ENCODE results near the gene CDH24. TPM values are rescaled to one million over a fixed set of nuclear protein-coding genes. Genes with fewer than 3 reads are reported as not detected.

Gene CDH24
- total RNA-seq, 4 donors from 2014 or later: 3.4 to 8.4 (median 5.7) TPM

GRCh38 chr14:23078692-23079116 lies 21.4 kb upstream of the CDH24 start:
- H3K27me3 ChIP-seq: no peaks in the 10 kb centered on the region
- no peak overlapping the region for H3K4me3 ChIP-seq
- H3K36me3 ChIP-seq: peaks cover 85% of the 10 kb centered on the region
- WGBS: 28% methylated on average over 2 of the region's 2 CpGs
- H3K27ac ChIP-seq: peak overlapping the region; percentile 76
- H3K4me1 ChIP-seq: peaks cover 27% of the 10 kb centered on the region
- H3K9me3 ChIP-seq: no peaks in the 10 kb centered on the region
- TF ChIP-seq EP300 (IDR thresholded peaks at IDR 0.05): no peak
- TF ChIP-seq CTCF (IDR thresholded peaks at IDR 0.05): no peak
- no peak for TF ChIP-seq POLR2AphosphoS5 (IDR thresholded peaks at IDR 0.05)
- TF ChIP-seq POLR2A (IDR thresholded peaks at IDR 0.05): no peak
- peak in 1 of 2 donors; percentile 89 for DNase-seq (ENCODE audit: low spot score in 2 of 2)

- no peak for DNase-seq (ENCODE audit: low spot score in 2 of 2)
- TF ChIP-seq POLR2AphosphoS5 (IDR thresholded peaks at IDR 0.05) (no peak), EP300 (IDR thresholded peaks at IDR 0.05) (no peak), CTCF (IDR thresholded peaks at IDR 0.05) (no peak), POLR2A (IDR thresholded peaks at IDR 0.05) (no peak)
- peak overlapping the region; percentile 72 for H3K27ac ChIP-seq
- H3K9me3 ChIP-seq: no peaks in the 10 kb centered on the region
- WGBS: 84% methylated on average over 5 of the region's 5 CpGs
- H3K27me3 ChIP-seq: no peaks in the 10 kb centered on the region
- H3K4me1 ChIP-seq: peaks cover 27% of the 10 kb centered on the region
- H3K36me3 ChIP-seq: peaks cover 85% of the 10 kb centered on the region
- no peak overlapping the region for H3K4me3 ChIP-seq
These were observed 20.6 kb upstream of the CDH24 start for GRCh38 chr14:23077962-23078361.

DNA sequence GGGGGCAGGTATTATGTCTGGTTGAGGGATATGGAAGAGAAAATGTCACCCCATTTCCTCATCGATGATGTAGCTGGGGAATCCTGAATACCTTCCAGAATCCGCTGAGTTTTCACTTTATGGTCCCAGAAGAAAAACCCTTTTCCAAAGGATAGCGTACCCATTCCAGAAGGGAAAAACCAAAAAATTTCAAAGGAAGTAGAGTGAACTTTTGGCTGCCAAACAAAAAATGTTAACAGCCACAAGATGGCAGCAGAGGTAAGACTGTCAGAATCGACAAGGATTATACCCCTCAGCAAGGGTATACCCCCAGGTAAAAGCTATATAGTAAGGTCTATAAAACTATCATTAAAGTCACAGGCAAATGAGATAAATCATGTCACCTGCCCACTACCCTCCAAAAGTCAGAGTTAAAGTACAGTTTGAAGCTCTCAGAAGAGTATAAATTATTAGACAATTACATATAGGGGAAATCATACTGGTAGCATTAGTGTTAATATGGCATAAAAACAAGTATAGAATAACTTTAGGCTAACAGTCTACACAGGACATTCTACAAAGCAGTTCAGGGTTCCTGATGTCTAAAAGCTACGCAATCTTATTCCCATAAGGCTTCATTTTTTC lies 19.6 kb upstream of the CDH24 start:
- WGBS: 59% methylated on average over 5 of the region's 5 CpGs
- no peaks in the 10 kb centered on the region for H3K9me3 ChIP-seq
- TF ChIP-seq CTCF (IDR thresholded peaks at IDR 0.05) (peak in 1 of 2 donors; percentile 55), POLR2A (IDR thresholded peaks at IDR 0.05) (no peak)
- peaks cover 87% of the 10 kb centered on the region for H3K36me3 ChIP-seq
- peaks cover 36% of the 10 kb centered on the region for H3K4me1 ChIP-seq
- DNase-seq (ENCODE audit: low spot score in 2 of 2): no peak
- no peak overlapping the region for H3K4me3 ChIP-seq
- H3K27me3 ChIP-seq: no peaks in the 10 kb centered on the region
- no peak overlapping the region for H3K27ac ChIP-seq

DNA sequence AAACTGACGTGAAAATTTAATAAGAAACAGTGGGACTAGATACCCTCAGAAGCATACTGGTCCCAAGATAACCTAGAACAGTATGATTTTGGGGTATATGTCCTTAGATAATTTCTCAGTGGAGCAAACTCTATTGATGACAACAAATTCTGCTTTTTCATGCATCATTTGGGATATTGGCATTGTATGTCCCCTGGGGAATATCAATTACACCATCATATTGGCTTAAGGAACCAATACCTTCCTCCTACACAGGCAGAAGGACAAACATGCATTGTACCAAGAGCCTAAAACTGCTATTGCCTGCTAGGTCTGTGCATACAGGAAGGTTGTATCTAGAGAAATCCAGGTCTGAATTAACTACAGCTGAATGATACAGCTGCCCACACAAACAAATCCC lies 17.6 kb upstream of the CDH24 start:
- H3K27me3 ChIP-seq: no peaks in the 10 kb centered on the region
- WGBS: 100% methylated on average over 1 of the region's 1 CpG
- no peak for TF ChIP-seq POLR2A (IDR thresholded peaks at IDR 0.05)
- TF ChIP-seq POLR2AphosphoS5 (IDR thresholded peaks at IDR 0.05): no peak
- TF ChIP-seq EP300 (IDR thresholded peaks at IDR 0.05): no peak
- TF ChIP-seq CTCF (IDR thresholded peaks at IDR 0.05): no peak
- H3K4me3 ChIP-seq: no peak overlapping the region
- peaks cover 52% of the 10 kb centered on the region for H3K4me1 ChIP-seq
- DNase-seq (ENCODE audit: low spot score in 2 of 2): no peak
- H3K36me3 ChIP-seq: peaks cover 67% of the 10 kb centered on the region
- H3K27ac ChIP-seq: no peak overlapping the region
- no peaks in the 10 kb centered on the region for H3K9me3 ChIP-seq

DNA sequence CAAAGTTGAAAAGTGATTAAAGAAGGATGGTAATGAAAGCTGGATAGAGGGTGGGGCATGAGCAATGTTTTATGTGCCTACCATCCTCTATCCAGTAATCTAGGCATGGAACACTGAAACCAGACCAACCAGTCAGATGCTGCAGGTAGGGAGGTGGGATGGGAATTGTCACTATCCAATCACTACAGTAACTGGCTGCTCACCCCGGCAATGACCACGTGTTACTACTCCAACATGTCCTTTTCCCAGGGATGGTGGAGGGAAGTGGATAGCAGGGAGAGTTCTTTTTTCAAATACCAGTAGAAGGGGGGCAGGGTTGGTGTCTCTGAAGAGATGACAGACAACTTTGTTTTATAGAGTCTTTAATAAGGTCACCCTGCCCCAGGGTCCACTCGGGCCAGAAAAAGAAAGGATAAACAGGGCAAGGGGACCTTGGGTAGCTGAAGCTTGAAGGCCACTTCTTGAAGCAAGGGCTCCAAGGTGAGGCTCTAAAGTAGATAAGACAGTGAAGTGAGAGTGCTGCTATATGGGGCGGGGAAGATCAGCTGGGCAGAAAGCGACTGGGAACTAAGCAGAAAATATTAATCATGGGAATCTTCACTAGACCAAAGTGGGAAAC lies 14.7 kb upstream of the CDH24 start:
- Histone ChIP-seq H3K4me3 (peak overlapping the region; percentile 72), H3K27me3 (no peaks in the 10 kb centered on the region), H3K36me3 (peaks cover 59% of the 10 kb centered on the region), H3K9me3 (no peaks in the 10 kb centered on the region), H3K27ac (peak overlapping the region; percentile 87), H3K4me1 (peaks cover 52% of the 10 kb centered on the region)
- WGBS: 46% methylated on average over 5 of the region's 5 CpGs
- TF ChIP-seq EP300 (IDR thresholded peaks at IDR 0.05) (no peak), CTCF (IDR thresholded peaks at IDR 0.05) (no peak), POLR2AphosphoS5 (IDR thresholded peaks at IDR 0.05) (no peak), POLR2A (IDR thresholded peaks at IDR 0.05) (no peak)
- DNase-seq (ENCODE audit: low spot score in 2 of 2): no peak
